COLO829 (cell line): Measurements from ENCODE around the gene VSIG10L2.
"Not testable (repeated sequence)": the region's sequence is repeated elsewhere in the genome, so short reads cannot be mapped to it uniquely, and the experiment has no call there.

ENCODE experiments used
- DNase-seq: peaks from one replicate; pipeline ENCODE4 v3.0.0; 2012; ENCODE audit warnings: low spot score

Gene VSIG10L2

GRCh38 chr11:125967515-125967914 lies 21.7 kb downstream of the VSIG10L2 start:
- DNase-seq = no peak

- no peak for DNase-seq
Observed at GRCh38 chr11:125968354-125968753, 22.5 kb downstream of the VSIG10L2 start.

- DNase-seq = no peak
Observed at GRCh38 chr11:125971618-125972017, 25.8 kb downstream of the VSIG10L2 start.

GRCh38 chr11:125974284-125974683 lies 28.4 kb downstream of the VSIG10L2 start:
- no peak for DNase-seq

GRCh38 chr11:125975634-125976033 lies 29.8 kb downstream of the VSIG10L2 start:
- DNase-seq = no peak

GRCh38 chr11:125976156-125976555 lies 30.3 kb downstream of the VSIG10L2 start:
- DNase-seq = no peak

GRCh38 chr11:125977333-125977732 lies 31.5 kb downstream of the VSIG10L2 start:
- DNase-seq = no peak

DNA sequence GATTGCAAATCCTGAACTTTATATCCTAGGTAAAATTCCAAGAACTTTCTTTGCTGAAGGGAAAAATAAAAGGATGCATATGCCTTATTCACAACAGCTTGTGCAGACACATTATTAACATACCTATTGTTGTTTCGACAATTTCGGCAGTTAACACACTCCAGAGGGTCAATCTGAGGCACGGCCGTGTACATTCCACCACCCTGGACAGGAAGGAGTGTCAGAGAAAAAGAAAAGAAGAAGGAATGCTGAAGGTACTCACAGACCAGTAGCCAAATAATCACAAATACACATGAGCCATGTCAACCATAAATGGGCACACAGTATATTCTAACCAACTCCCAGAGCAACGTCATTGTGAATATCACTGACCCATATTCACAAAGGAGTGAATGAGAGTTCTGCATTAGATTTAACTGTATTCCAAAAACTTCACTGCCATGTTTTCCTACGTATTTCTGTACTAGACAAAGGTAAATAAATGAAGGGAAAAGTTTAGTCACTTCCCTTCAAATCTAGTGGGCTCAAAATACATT lies 32.4 kb downstream of the VSIG10L2 start:
- no peak for DNase-seq

DNA sequence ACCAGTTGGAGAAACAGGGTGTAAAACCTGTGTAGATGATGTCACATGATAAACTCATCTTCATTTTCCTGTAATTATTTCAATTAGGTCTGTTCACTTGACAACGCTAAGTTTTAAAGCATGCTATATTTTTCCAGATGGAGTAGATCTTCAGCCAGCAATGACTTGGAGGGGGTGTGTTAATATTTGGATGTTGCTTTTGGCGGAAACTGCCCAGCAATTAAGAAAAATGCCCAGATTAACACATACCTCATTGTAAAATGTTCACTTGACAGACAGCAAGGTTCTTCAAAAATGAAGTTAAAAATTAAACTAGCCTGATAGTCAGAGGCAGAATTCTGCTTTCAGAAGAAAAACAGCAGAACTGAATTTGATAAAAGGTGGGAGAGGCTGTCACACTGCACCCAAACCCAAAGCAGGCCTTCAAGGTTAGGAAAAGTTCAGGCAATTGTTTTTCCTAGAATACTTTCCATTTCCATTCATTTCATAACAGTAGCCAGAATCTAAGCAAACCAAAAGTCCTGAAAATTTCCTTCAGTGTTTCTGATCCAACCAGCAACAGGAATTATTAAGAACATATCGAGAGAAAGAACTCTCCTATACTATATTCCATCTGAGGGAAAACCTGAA lies 33.0 kb downstream of the VSIG10L2 start:
- no peak for DNase-seq

DNA sequence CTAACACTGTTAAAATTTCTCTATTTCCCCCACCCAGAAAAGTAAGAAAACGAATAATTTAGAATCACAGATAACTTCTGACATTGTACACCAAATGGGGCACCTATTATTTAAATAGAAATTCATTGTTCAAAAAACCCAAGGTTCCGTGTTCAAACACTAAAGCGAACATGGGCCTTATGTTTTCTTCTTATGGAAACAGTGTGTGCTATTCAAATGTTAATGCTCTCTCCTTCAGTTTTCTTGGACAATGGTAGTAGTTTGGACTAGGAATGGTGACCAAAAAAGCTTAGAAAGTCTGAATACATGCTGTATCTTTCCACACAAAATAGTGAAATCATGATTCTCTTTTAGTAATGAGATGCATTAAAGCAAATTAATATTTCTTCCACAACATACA lies 33.7 kb downstream of the VSIG10L2 start:
- DNase-seq = no peak

DNA sequence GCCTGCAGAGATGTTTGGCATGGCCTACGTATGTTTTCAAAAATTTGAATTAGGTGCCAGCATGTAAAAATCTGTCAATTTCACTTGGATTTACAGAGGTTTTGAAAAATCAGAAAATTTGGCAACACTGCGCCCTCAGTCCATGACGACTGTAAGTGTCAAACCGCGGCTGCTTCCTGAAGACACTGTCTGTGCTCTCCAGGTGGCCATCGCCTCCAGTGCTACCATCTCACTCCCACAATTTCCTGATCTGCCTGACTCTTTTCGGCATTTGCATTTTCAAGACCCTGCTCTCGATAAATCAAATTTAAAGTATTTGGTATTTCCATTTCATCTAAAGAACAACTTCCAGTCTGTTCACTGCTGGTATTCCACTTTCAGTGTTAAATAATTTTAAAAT lies 34.6 kb downstream of the VSIG10L2 start:
- no peak for DNase-seq

GRCh38 chr11:125982348-125982730 lies 36.5 kb downstream of the VSIG10L2 start:
- no peak for DNase-seq

DNA sequence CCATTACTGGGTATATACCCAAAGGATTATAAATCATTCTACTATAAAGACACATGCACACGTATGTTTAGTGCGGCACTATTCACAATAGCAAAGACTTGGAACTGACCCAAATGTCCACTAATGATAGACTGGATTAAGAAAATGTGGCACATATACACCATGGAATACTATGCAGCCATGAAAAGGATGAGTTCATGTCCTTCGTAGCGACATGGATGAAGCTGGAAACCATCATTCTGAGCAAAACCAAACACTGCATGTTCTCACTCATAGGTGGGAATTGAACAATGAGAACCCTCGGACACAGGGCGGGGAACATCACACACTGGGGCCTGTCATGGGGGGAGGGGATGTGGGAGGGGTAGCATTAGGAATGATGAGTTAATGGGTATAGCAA lies 40.1 kb downstream of the VSIG10L2 start:
- DNase-seq = not testable (repeated sequence)

DNA sequence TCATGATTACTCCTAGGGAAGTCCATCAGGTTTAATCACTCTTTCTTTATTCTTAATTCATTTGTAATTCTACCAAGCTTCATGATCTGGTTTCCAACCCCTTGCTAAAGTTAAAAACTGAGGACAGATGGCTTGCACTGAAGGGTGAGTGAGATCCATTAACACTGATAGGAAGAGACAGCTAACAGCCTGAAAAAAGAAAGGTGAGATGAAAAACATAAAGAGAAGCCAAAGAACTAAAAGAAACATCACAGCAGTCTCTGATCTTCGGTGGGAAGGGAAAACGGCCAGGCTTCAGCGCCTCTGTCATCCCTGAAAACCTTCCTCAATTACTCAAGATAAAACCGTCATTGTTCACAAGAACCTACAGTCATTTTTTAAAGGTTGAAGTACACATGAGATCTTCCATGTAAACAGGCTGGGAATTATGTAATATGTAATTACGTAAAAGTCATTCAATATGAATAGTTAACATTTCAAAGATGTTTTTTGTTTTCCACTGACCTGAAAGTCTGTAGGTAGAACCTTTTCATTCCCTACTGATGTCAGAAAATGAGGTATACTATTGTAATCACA lies 41.3 kb downstream of the VSIG10L2 start:
- peak; percentile 12 for DNase-seq

DNA sequence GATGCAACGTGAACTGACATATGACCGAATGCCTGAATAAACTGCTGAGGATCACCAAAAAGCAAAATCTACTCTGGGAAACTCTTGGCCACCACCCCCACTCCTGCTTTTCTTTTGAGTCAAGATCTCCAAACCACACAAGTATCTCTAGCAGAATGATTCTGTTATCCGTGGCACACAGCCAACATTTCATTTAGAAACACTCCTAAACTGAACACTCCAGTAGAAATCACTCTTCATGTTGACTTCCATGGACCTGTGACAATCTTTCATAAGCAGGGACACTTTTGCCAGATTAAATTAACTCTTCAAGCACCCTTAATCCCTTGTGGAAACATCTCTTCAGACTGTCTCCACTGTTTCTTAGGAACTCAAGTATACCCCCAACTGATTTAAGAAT lies 44.4 kb downstream of the VSIG10L2 start:
- no peak for DNase-seq

GRCh38 chr11:125992893-125993292 lies 47.0 kb downstream of the VSIG10L2 start:
- no peak for DNase-seq

GRCh38 chr11:125994509-125994908 lies 48.7 kb downstream of the VSIG10L2 start:
- no peak for DNase-seq

DNA sequence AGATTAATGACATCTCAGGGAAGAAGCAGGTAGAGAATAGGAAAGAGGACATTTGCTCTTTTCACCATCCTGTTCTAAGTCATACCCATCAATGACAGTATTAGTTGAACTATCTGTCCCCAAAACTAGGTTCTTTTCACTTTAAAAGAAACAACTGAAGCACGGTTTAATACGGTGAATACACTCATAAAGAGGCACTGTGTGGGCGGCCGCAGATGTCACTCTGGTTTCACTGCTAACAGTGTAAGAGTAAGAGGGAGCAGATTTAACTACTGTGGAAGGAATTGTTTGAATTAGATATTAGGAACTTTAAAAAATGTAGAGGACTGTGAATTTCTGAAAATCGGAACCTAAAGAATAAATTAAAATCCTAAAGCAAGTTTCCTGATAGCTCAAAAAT lies 49.5 kb downstream of the VSIG10L2 start:
- DNase-seq = no peak

- DNase-seq = no peak
Observed at GRCh38 chr11:125998267-125998666, 52.4 kb downstream of the VSIG10L2 start.

DNA sequence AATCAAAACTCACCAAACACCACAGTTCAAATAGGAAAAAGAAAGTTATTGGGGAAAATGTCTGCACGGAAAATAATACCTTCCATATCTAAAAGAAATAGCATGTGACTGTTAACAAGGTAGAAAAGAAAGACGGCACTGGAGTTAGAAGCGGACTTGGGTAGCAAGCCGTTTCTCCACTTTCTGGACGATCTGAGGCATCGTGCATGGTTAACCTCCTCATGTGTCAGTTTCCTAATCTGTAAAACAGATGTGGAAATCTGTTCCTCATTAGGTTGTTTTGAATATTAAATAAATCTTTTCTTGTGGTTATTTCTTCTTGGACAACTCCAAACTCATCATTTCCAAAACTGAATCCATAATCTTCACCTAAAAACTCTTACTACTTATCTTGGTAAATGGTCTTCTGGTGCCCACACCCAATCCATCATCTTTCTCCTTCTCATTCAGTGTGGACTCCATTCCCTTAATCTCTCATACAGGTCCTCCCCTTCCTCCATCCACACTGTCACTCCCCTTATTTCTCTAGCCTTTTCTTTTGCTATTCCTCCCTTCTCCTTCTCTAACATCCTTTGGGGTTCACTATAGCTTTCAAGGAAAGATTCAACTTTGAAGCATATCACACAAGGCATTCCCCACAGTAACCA lies 53.5 kb downstream of the VSIG10L2 start:
- no peak for DNase-seq

GRCh38 chr11:126002181-126002580 lies 56.3 kb downstream of the VSIG10L2 start:
- DNase-seq = no peak
